ENCODE results near the gene PRKAA2. TPM values are rescaled to one million over a fixed set of nuclear protein-coding genes. Genes with fewer than 3 reads are reported as not detected.

The PRKAA2 gene
- polyA plus RNA-seq, 2 of the 4 experiments (the other 2 are of a cell fraction): 3.8 to 8.8 TPM

DNA sequence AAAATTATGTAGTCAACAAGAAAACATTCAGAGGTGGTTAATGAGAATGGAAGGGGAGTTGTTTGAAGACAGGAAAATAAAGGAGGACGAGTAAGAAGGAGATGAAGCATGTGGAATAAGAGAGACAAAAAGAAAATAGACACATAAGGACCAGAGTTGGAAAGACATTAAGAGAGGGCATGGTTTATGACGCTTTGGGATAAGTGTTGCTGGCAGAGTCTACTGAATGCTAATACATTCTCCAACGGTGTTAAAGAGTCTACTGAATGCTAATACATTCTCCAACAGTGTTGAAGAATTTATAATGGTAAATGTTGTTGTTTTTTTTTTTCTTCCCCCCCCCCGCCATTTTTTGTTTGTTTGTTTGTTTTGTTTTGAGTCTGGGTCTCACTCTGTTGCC lies 13.1 kb downstream of the PRKAA2 start (continued):
- no peak for TF ChIP-seq ZFP36 (IDR thresholded peaks at IDR 0.05; ENCODE audit: borderline replicate concordance, partially characterized antibody)

- FAIRE-seq: no peak
- Histone ChIP-seq H3K9me3 (peaks cover 20% of the 10 kb centered on the region), H3K27ac (no peak overlapping the region), H3K4me3 (no peak overlapping the region), H3K4me1 (no peaks in the 10 kb centered on the region), H3K4me2 (no peak overlapping the region)
- no peak for TF ChIP-seq PHF8 (IDR thresholded peaks at IDR 0.05; ENCODE audit: borderline replicate concordance, low read depth)
- TF ChIP-seq GATA3 (IDR thresholded peaks at IDR 0.05; ENCODE audit: borderline replicate concordance): no peak
- no peak for TF ChIP-seq NR3C1 (IDR thresholded peaks at IDR 0.05)
- no peak for TF ChIP-seq ATOH8 (CRISPR knock-in tag; IDR thresholded peaks at IDR 0.05; ENCODE audit: low read depth)
- no peak for TF ChIP-seq KDM5A (IDR thresholded peaks at IDR 0.05)
- TF ChIP-seq POLR2AphosphoS2 (conservative IDR thresholded peaks at IDR 0.05; ENCODE audit: low read length): no peak
- ChIA-PET POLR2A (no interaction called here), CTCF (no interaction called here)
- no peak for ATAC-seq
- no peak for DNase-seq (ENCODE audit: low read depth in 1 of 2, low spot score in 1 of 2)
- WGBS (ENCODE audit: missing lambda C conversion rate): 84% methylated on average over 1 of the region's 1 CpG
These were observed 15.2 kb downstream of the PRKAA2 start for GRCh38 chr1:56660293-56660692.

DNA sequence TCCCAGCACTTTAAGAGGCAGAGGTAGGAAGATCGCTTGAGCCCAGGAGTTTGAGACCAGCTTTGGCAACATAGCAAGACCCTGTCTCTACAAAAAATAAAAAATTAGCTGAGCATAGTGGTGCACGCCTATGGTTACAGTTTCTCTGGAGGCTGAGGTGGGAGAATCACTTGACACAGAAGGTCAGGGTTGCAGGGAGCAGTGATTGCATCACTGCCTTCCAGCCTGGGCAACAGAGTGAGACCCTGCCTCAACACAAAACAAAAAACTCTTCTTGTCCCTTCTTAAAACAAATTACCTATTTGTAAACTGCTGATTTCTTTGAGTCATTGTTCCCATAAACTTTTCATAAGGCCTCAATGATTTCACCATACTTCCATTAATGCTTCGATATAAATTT lies 18.7 kb downstream of the PRKAA2 start:
- H3K4me2 ChIP-seq: no peak overlapping the region
- H3K4me1 ChIP-seq: no peaks in the 10 kb centered on the region
- ChIA-PET CTCF (no interaction called here), POLR2A (no interaction called here)
- no peak for ATAC-seq
- 78% methylated on average over 3 of the region's 3 CpGs for WGBS (ENCODE audit: missing lambda C conversion rate)
- no peak overlapping the region for H3K4me3 ChIP-seq
- DNase-seq (ENCODE audit: low read depth in 1 of 2, low spot score in 1 of 2): no peak
- no peaks in the 10 kb centered on the region for H3K9me3 ChIP-seq
- TF ChIP-seq NFE2L2 (conservative IDR thresholded peaks at IDR 0.05; ENCODE audit: low read length) (no peak), ATOH8 (CRISPR knock-in tag; IDR thresholded peaks at IDR 0.05; ENCODE audit: low read depth) (no peak), ZFP36 (IDR thresholded peaks at IDR 0.05; ENCODE audit: borderline replicate concordance, partially characterized antibody) (no peak), FOSB (CRISPR knock-in tag; IDR thresholded peaks at IDR 0.05) (no peak), NPAS2 (CRISPR knock-in tag; IDR thresholded peaks at IDR 0.05; ENCODE audit: borderline replicate concordance) (no peak), FOXS1 (CRISPR knock-in tag; IDR thresholded peaks at IDR 0.05) (no peak), CEBPB (IDR thresholded peaks at IDR 0.05) (no peak), EHMT2 (IDR thresholded peaks at IDR 0.05; ENCODE audit: low read depth) (no peak), SREBF2 (IDR thresholded peaks at IDR 0.05) (no peak), EHF (CRISPR knock-in tag; IDR thresholded peaks at IDR 0.05) (no peak), E2F6 (IDR thresholded peaks at IDR 0.05; ENCODE audit: borderline replicate concordance, low read depth) (no peak), SMC3 (IDR thresholded peaks at IDR 0.05) (no peak), BHLHE40 (IDR thresholded peaks at IDR 0.05; ENCODE audit: low read depth, low read length) (no peak)
- TF ChIP-seq, protein P1, sequence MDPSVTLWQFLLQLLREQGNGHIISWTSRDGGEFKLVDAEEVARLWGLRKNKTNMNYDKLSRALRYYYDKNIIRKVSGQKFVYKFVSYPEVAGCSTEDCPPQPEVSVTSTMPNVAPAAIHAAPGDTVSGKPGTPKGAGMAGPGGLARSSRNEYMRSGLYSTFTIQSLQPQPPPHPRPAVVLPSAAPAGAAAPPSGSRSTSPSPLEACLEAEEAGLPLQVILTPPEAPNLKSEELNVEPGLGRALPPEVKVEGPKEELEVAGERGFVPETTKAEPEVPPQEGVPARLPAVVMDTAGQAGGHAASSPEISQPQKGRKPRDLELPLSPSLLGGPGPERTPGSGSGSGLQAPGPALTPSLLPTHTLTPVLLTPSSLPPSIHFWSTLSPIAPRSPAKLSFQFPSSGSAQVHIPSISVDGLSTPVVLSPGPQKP (IDR thresholded peaks at IDR 0.05; ENCODE audit: low read depth, low read length): no peak
- TF ChIP-seq, protein P2, sequence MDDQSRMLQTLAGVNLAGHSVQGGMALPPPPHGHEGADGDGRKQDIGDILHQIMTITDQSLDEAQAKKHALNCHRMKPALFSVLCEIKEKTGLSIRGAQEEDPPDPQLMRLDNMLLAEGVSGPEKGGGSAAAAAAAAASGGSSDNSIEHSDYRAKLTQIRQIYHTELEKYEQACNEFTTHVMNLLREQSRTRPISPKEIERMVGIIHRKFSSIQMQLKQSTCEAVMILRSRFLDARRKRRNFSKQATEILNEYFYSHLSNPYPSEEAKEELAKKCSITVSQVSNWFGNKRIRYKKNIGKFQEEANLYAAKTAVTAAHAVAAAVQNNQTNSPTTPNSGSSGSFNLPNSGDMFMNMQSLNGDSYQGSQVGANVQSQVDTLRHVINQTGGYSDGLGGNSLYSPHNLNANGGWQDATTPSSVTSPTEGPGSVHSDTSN (IDR thresholded peaks at IDR 0.05): no peak
- TF ChIP-seq, protein P3, sequence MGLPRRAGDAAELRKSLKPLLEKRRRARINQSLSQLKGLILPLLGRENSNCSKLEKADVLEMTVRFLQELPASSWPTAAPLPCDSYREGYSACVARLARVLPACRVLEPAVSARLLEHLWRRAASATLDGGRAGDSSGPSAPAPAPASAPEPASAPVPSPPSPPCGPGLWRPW (IDR thresholded peaks at IDR 0.05): no peak
- TF ChIP-seq, protein P4, sequence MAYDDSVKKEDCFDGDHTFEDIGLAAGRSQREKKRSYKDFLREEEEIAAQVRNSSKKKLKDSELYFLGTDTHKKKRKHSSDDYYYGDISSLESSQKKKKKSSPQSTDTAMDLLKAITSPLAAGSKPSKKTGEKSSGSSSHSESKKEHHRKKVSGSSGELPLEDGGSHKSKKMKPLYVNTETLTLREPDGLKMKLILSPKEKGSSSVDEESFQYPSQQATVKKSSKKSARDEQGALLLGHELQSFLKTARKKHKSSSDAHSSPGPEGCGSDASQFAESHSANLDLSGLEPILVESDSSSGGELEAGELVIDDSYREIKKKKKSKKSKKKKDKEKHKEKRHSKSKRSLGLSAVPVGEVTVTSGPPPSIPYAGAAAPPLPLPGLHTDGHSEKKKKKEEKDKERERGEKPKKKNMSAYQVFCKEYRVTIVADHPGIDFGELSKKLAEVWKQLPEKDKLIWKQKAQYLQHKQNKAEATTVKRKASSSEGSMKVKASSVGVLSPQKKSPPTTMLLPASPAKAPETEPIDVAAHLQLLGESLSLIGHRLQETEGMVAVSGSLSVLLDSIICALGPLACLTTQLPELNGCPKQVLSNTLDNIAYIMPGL (CRISPR knock-in tag; IDR thresholded peaks at IDR 0.05; ENCODE audit: borderline replicate concordance): no peak
- H3K27ac ChIP-seq: no peak overlapping the region
- FAIRE-seq: no peak
